NCI-H526 treated with DMSO at 0.1 percent for 48 hours (cell line): Measurements from ENCODE around the gene GPR12.

ENCODE experiments used
- DNase-seq: peaks from one replicate; lab custom pipeline; 2025; lab: John Stamatoyannopoulos, UW

GPR12 gene

GRCh38 chr13:26705536-26705935 is 55.0 kb downstream of the GPR12 start:
- DNase-seq: no peak
